SU-DHL-6 (cell line): Measurements from ENCODE around the gene MFSD6.

ENCODE experiments used
- H2AFZ ChIP-seq: fragments of 200-600 bp; sonication (generic); 2 replicates; pipeline ENCODE4 v1.6.1; 2014; ENCODE audit warnings: low read depth, mild to moderate bottlenecking, moderate library complexity, mixed read lengths, antibody characterized with exemption, low read length; ENCODE audit not compliant: severe bottlenecking
- H3F3A ChIP-seq: fragments of 200-600 bp; shearing (Covaris generic); 2 replicates; pipeline ENCODE4 v1.6.0; 2016; ENCODE audit warnings: antibody characterized with exemption, mild to moderate bottlenecking; ENCODE audit not compliant: insufficient read depth
- H3K27ac ChIP-seq: fragments of 200-600 bp; sonication (generic); 2 replicates; pipeline ENCODE4 v1.5.1; 2016; ENCODE audit warnings: low read depth, mild to moderate bottlenecking, low read length, moderate library complexity, mixed read lengths
- H3K27me3 ChIP-seq: fragments of 200-600 bp; sonication (generic), shearing (Covaris generic); 2 replicates; pipeline ENCODE4 v1.6.0; 2014; ENCODE audit warnings: mild to moderate bottlenecking, low read length
- H3K36me3 ChIP-seq: fragments of 200-600 bp; sonication (generic); 2 replicates; pipeline ENCODE4 v1.6.1; 2014; ENCODE audit warnings: mild to moderate bottlenecking, low read length, mixed read lengths
- H3K4me2 ChIP-seq: fragments of 300-600, 200-600 bp; shearing (Covaris generic), sonication (generic); 2 replicates; pipeline ENCODE4 v1.6.0; 2014; ENCODE audit warnings: low read length, low read depth, mild to moderate bottlenecking; ENCODE audit not compliant: poor library complexity, severe bottlenecking
- H3K4me3 ChIP-seq: fragments of 200-600 bp; sonication (generic); 2 replicates; pipeline ENCODE4 v1.5.1; 2014; ENCODE audit warnings: antibody characterized with exemption, low read length, mild to moderate bottlenecking, mixed read lengths; ENCODE audit not compliant: insufficient read depth, poor library complexity, severe bottlenecking
- H3K79me2 ChIP-seq: fragments of 200-600 bp; sonication (generic); 2 replicates; pipeline ENCODE4 v1.6.1; 2014; ENCODE audit warnings: mild to moderate bottlenecking, low read length, moderate library complexity; ENCODE audit not compliant: insufficient read depth
- H3K9ac ChIP-seq: fragments of 200-600 bp; sonication (generic); 2 replicates; pipeline ENCODE4 v1.7.0; 2014; ENCODE audit warnings: mild to moderate bottlenecking, low read length
- H3K9me2 ChIP-seq: fragments of 200-600 bp; sonication (generic); replicated peaks from 2 replicates; pipeline ENCODE4 v1.6.1; 2014; ENCODE audit warnings: low read length; ENCODE audit not compliant: insufficient read depth
- H3K9me3 ChIP-seq: fragments of 200-600 bp; sonication (generic); 2 replicates; pipeline ENCODE4 v1.6.1; 2014; ENCODE audit warnings: low read length, mixed read lengths; ENCODE audit not compliant: insufficient read depth
- H4K20me1 ChIP-seq: fragments of 200-600 bp; sonication (generic); 2 replicates; pipeline ENCODE4 v1.6.1; 2014; ENCODE audit warnings: low read depth, mild to moderate bottlenecking, antibody characterized with exemption, low read length, moderate library complexity, mixed read lengths
- CTCF ChIP-seq: fragments of 200-600 bp; sonication (generic); IDR thresholded peaks from one replicate; pipeline ENCODE4 v1.5.1; 2017; ENCODE audit warnings: antibody characterized with exemption, mild to moderate bottlenecking, low read length, moderate library complexity; ENCODE audit not compliant: insufficient read depth, poor library complexity, severe bottlenecking
- EZH2phosphoT487 ChIP-seq: fragments of 200-600 bp; sonication (generic), shearing (Covaris generic); conservative IDR thresholded peaks from 2 replicates; pipeline ENCODE4 v1.6.1; 2018; ENCODE audit warnings: mild to moderate bottlenecking, antibody characterized with exemption, low read length, moderate library complexity, mixed read lengths

The MFSD6 gene

GRCh38 chr2:190440113-190440512 is 32.0 kb downstream of the MFSD6 start:
- Histone ChIP-seq H3K9ac (no peak overlapping the region), H3K9me3 (no peaks in the 10 kb centered on the region), H3K9me2 (no peaks in the 10 kb centered on the region), H3K4me2 (no peak overlapping the region), H3K79me2 (no peaks in the 10 kb centered on the region), H2AFZ (no peak overlapping the region), H3F3A (no peaks in the 10 kb centered on the region), H3K27me3 (no peaks in the 10 kb centered on the region), H4K20me1 (no peaks in the 10 kb centered on the region), H3K36me3 (no peaks in the 10 kb centered on the region), H3K4me3 (no peak overlapping the region), H3K27ac (no peak overlapping the region)
- TF ChIP-seq CTCF (no peak), EZH2phosphoT487 (no peak)

- no peak overlapping the region for H3K4me2 ChIP-seq
- H3F3A ChIP-seq = no peaks in the 10 kb centered on the region
- no peaks in the 10 kb centered on the region for H4K20me1 ChIP-seq
- no peaks in the 10 kb centered on the region for H3K36me3 ChIP-seq
- H3K9me2 ChIP-seq = no peaks in the 10 kb centered on the region
- H3K79me2 ChIP-seq = no peaks in the 10 kb centered on the region
- TF ChIP-seq EZH2phosphoT487 (no peak), CTCF (no peak)
- H3K27ac ChIP-seq = no peak overlapping the region
- H3K9me3 ChIP-seq = no peaks in the 10 kb centered on the region
- H3K9ac ChIP-seq = no peak overlapping the region
- H3K4me3 ChIP-seq = no peak overlapping the region
- no peaks in the 10 kb centered on the region for H3K27me3 ChIP-seq
- no peak overlapping the region for H2AFZ ChIP-seq
These were observed 33.4 kb downstream of the MFSD6 start for GRCh38 chr2:190441564-190441963.

DNA sequence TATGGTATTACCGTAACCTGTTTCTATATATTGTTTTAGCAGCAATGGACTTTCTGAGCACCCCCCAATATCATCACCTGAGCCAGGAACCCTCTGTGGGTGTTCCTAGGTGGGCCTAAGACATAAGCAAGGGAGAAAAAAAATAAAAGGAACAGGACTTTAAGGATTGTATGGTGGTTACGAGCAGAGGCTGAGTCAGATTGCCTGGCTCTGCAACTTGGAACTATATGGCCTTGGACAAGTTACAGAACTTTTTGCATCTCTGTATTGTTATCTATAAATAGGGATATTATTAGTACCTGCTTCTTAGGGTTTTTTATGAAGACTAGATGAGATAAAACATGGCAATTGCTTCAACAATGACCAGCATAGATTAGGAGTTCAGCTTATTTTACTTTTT is 34.9 kb downstream of the MFSD6 start:
- no peaks in the 10 kb centered on the region for H3K27me3 ChIP-seq
- H3K4me2 ChIP-seq = no peak overlapping the region
- H3K36me3 ChIP-seq = no peaks in the 10 kb centered on the region
- no peak overlapping the region for H3K27ac ChIP-seq
- no peaks in the 10 kb centered on the region for H3K9me3 ChIP-seq
- H3K4me3 ChIP-seq = no peak overlapping the region
- no peaks in the 10 kb centered on the region for H3K9me2 ChIP-seq
- H3F3A ChIP-seq = no peaks in the 10 kb centered on the region
- no peak for TF ChIP-seq CTCF
- TF ChIP-seq EZH2phosphoT487 = no peak
- no peaks in the 10 kb centered on the region for H4K20me1 ChIP-seq
- no peaks in the 10 kb centered on the region; the same call in 1 of the 2 replicates for H3K79me2 ChIP-seq
- no peak overlapping the region for H2AFZ ChIP-seq
- H3K9ac ChIP-seq = no peak overlapping the region
